HEK293 (cell line): Measurements from ENCODE around the gene CTBP2.
A peak's percentile ranks its signal among the peaks of the same experiment; 100 is the strongest.

Experiments
- CTCF ChIA-PET: fragments of 350-600 bp; formaldehyde crosslinking; extraction: SDS; loops from one replicate; lab custom pipeline; 2021; ENCODE audit warnings: antibody characterized with exemption; lab: Yijun Ruan, JAX
- POLR2A ChIA-PET: fragments of 300-600 bp; formaldehyde crosslinking; extraction: SDS; loops from one replicate; lab custom pipeline; 2020; ENCODE audit warnings: antibody characterized with exemption, inconsistent platforms; lab: Yijun Ruan, JAX
- H3K27ac ChIP-seq: fragments of 200-500 bp; sonication (Bioruptor generic); 2 replicates; pipeline ENCODE4 v1.5.1; 2014; ENCODE audit warnings: low read depth, low read length, control low read depth, inconsistent platforms; ENCODE audit errors: extremely low read depth
- H3K36me3 ChIP-seq, 2 experiments: fragments of 200-500 bp in 1 of 2; sonication (Bioruptor generic) in 1 of 2; 1 replicate in 1 of 2; 2 replicates in 1 of 2; pipeline ENCODE4 v1.5.1; 2014 to 2017; ENCODE audit warnings: inconsistent platforms in 2 of 2, low read length in 2 of 2; ENCODE audit not compliant: control insufficient read depth in 2 of 2, insufficient read depth in 1 of 2
- H3K4me1 ChIP-seq: fragments of 200-500 bp; sonication (Bioruptor generic); 2 replicates; pipeline ENCODE4 v1.5.1; 2014; ENCODE audit warnings: mild to moderate bottlenecking, low read length, inconsistent platforms; ENCODE audit not compliant: control insufficient read depth, insufficient read depth
- H3K4me3 ChIP-seq: 2 replicates; pipeline ENCODE4 v1.5.1; 2011; ENCODE audit warnings: low read depth, mild to moderate bottlenecking, control low read depth, low read length, moderate library complexity
- H3K9me3 ChIP-seq: fragments of 200-500 bp; sonication (Bioruptor generic); 2 replicates; pipeline ENCODE4 v1.5.1; 2014; ENCODE audit warnings: low read depth, low read length, inconsistent platforms; ENCODE audit not compliant: control insufficient read depth, insufficient read depth
- BCL11B ChIP-seq: fragments of 450-650 bp; formaldehyde crosslinking; IDR thresholded peaks from 2 replicates; pipeline ENCODE4 v1.5.1; 2016; ENCODE audit warnings: low read depth, missing biosample characterization, missing genetic modification characterization
- EGR2 ChIP-seq: fragments of 450-650 bp; formaldehyde crosslinking; IDR thresholded peaks from 2 replicates; pipeline ENCODE4 v1.5.1; 2016; ENCODE audit warnings: low read depth, missing biosample characterization, missing genetic modification characterization
- MZF1 ChIP-seq: fragments of 450-650 bp; formaldehyde crosslinking; IDR thresholded peaks from 2 replicates; pipeline ENCODE4 v1.5.1; 2017; ENCODE audit warnings: missing biosample characterization, missing genetic modification characterization, borderline replicate concordance
- RBAK ChIP-seq: fragments of 450-650 bp; formaldehyde crosslinking; IDR thresholded peaks from 2 replicates; pipeline ENCODE4 v1.5.1; 2016; ENCODE audit warnings: missing biosample characterization, missing genetic modification characterization
- SETDB1 ChIP-seq: IDR thresholded peaks from one replicate; pipeline ENCODE4 v1.6.1; 2017; ENCODE audit warnings: mild to moderate bottlenecking, low read length, moderate library complexity, mixed read lengths; ENCODE audit not compliant: insufficient read length
- SP2 ChIP-seq: fragments of 450-650 bp; formaldehyde crosslinking; IDR thresholded peaks from 2 replicates; pipeline ENCODE4 v1.5.1; 2016; ENCODE audit warnings: missing biosample characterization, missing genetic modification characterization
- TSHZ1 ChIP-seq: fragments of 450-650 bp; formaldehyde crosslinking; IDR thresholded peaks from 2 replicates; pipeline ENCODE4 v1.5.1; 2016; ENCODE audit warnings: missing biosample characterization, missing genetic modification characterization, borderline replicate concordance
- ZBTB1 ChIP-seq: fragments of 450-650 bp; formaldehyde crosslinking; IDR thresholded peaks from 2 replicates; pipeline ENCODE4 v1.5.1; 2016; ENCODE audit warnings: missing biosample characterization, missing genetic modification characterization
- ZBTB6 ChIP-seq: fragments of 450-650 bp; formaldehyde crosslinking; IDR thresholded peaks from 2 replicates; pipeline ENCODE4 v1.5.1; 2017; ENCODE audit warnings: missing biosample characterization, missing genetic modification characterization
- ZFHX2 ChIP-seq: fragments of 450-650 bp; formaldehyde crosslinking; conservative IDR thresholded peaks from 2 replicates; pipeline ENCODE4 v1.5.1; 2016; ENCODE audit warnings: missing biosample characterization, missing genetic modification characterization
- ZNF114 ChIP-seq: fragments of 450-650 bp; formaldehyde crosslinking; IDR thresholded peaks from 2 replicates; pipeline ENCODE4 v1.5.0; 2017; ENCODE audit warnings: missing biosample characterization, missing genetic modification characterization
- ZNF121 ChIP-seq: fragments of 450-650 bp; formaldehyde crosslinking; IDR thresholded peaks from 2 replicates; pipeline ENCODE4 v1.5.1; 2016; ENCODE audit warnings: missing biosample characterization, missing genetic modification characterization
- ZNF138 ChIP-seq: fragments of 450-650 bp; formaldehyde crosslinking; IDR thresholded peaks from 2 replicates; pipeline ENCODE4 v1.5.1; 2016; ENCODE audit warnings: missing biosample characterization, missing genetic modification characterization, borderline replicate concordance
- ZNF155 ChIP-seq: fragments of 450-650 bp; formaldehyde crosslinking; IDR thresholded peaks from 2 replicates; pipeline ENCODE4 v1.5.1; 2016; ENCODE audit warnings: missing biosample characterization, missing genetic modification characterization
- ZNF2 ChIP-seq: fragments of 450-650 bp; formaldehyde crosslinking; IDR thresholded peaks from 2 replicates; pipeline ENCODE4 v1.5.1; 2016; ENCODE audit warnings: missing biosample characterization, missing genetic modification characterization
- ZNF24 ChIP-seq: fragments of 450-650 bp; formaldehyde crosslinking; IDR thresholded peaks from 2 replicates; pipeline ENCODE4 v1.5.1; 2016; ENCODE audit warnings: missing biosample characterization, missing genetic modification characterization
- ZNF248 ChIP-seq: fragments of 450-650 bp; formaldehyde crosslinking; IDR thresholded peaks from 2 replicates; pipeline ENCODE4 v1.5.1; 2017; ENCODE audit warnings: missing biosample characterization, missing genetic modification characterization
- ZNF266 ChIP-seq: fragments of 450-650 bp; formaldehyde crosslinking; IDR thresholded peaks from 2 replicates; pipeline ENCODE4 v1.5.1; 2016; ENCODE audit warnings: missing biosample characterization, missing genetic modification characterization, low read depth
- ZNF501 ChIP-seq: fragments of 450-650 bp; formaldehyde crosslinking; IDR thresholded peaks from 2 replicates; pipeline ENCODE4 v1.5.1; 2016; ENCODE audit warnings: missing biosample characterization, missing genetic modification characterization
- ZNF558 ChIP-seq: fragments of 450-650 bp; formaldehyde crosslinking; IDR thresholded peaks from 2 replicates; pipeline ENCODE4 v1.5.1; 2016; ENCODE audit warnings: missing biosample characterization, missing genetic modification characterization
- ZNF777 ChIP-seq: fragments of 450-650 bp; formaldehyde crosslinking; IDR thresholded peaks from 2 replicates; pipeline ENCODE4 v1.5.1; 2017; ENCODE audit warnings: missing biosample characterization, missing genetic modification characterization, borderline replicate concordance

Gene CTBP2

GRCh38 chr10:125142946-125143345 lies 17.4 kb downstream of the CTBP2 start:
- CTCF ChIA-PET = no interaction called here
- Histone ChIP-seq H3K4me3 (no peak overlapping the region), H3K27ac (no peak overlapping the region), H3K4me1 (peaks cover 28% of the 10 kb centered on the region), H3K9me3 (no peaks in the 10 kb centered on the region), H3K36me3 (peaks cover 5 to 15% of the 10 kb centered on the region in 2 experiments; a peak in 2 of 3 replicates)
- TF ChIP-seq ZNF114 (tag by site-specific recombination) (no peak), BCL11B (tag by site-specific recombination) (0 out of 2 replicates have a peak, but pooled peaks have one; percentile 20)
- POLR2A ChIA-PET = interaction anchor here (1.0 kb wide), 1 partner anchor 15 kb away, joined by 3 read pairs; no protein-coding TSS in a partner anchor

DNA sequence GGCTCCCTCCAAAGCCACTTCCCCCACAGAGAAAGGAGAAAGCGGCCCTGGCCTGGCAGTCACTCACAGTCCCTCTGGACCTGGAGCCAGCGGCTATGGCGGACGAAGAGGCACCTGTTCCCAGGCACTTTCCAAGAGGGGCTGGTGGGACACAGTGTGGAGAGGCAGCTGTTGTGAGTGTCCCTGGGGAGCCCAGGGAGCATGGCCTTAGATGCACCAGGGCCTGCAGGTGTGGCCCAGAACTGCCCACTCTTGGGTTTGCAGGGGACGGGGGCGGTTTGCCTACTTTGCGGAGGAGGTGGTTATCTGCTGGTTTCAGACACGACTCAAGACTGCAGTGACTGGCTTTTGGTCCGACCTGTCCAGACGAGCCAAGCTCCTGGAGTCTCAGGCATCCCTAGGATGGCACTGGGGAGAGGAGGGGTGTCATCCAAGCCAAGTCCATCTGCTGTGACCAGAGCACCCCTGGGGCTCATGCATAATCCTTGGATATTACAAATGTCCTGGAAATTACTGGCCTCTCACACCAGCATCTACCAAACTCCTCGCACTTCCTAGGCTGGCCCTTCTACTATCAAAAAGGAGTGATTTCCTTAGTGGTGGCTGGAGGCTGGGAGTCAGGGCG lies 18.4 kb downstream of the CTBP2 start:
- H3K36me3 ChIP-seq = peaks cover 5 to 15% of the 10 kb centered on the region in 2 experiments; a peak in 2 of 3 replicates

GRCh38 chr10:125141150-125141859 lies 19.1 kb downstream of the CTBP2 start:
- POLR2A ChIA-PET = no interaction called here
- Histone ChIP-seq H3K27ac (no peak overlapping the region), H3K9me3 (no peaks in the 10 kb centered on the region), H3K36me3 (peaks cover 5 to 17% of the 10 kb centered on the region in 2 experiments; a peak in 2 of 3 replicates), H3K4me3 (no peak overlapping the region), H3K4me1 (peaks cover 25% of the 10 kb centered on the region)
- CTCF ChIA-PET = interaction anchor here (0.6 kb wide), 1 partner anchor 128 kb away, joined by 3 read pairs; no protein-coding TSS in a partner anchor
- TF ChIP-seq ZNF138 = no peak
- no peak for TF ChIP-seq ZNF248 (tag by site-specific recombination)
- no peak for TF ChIP-seq ZNF558 (tag by site-specific recombination)
- TF ChIP-seq ZBTB1 (tag by site-specific recombination) = no peak
- TF ChIP-seq, all 188 proteins: peak for 0

More for the DNA sequence above, 18.4 kb downstream of the CTBP2 start:
- Histone ChIP-seq H3K9me3 (no peaks in the 10 kb centered on the region), H3K4me3 (no peak overlapping the region), H3K27ac (no peak overlapping the region), H3K4me1 (peaks cover 26% of the 10 kb centered on the region)
- TF ChIP-seq ZNF155 (tag by site-specific recombination) (no peak), TSHZ1 (tag by site-specific recombination) (no peak), MZF1 (tag by site-specific recombination) (no peak), SETDB1 (no peak), RBAK (no peak), ZNF501 (tag by site-specific recombination) (no peak), SP2 (no peak), ZNF24 (tag by site-specific recombination) (no peak), ZNF266 (tag by site-specific recombination) (no peak), ZNF2 (tag by site-specific recombination) (no peak), ZNF121 (tag by site-specific recombination) (no peak), ZBTB6 (tag by site-specific recombination) (no peak), EGR2 (peak; percentile 82), ZFHX2 (tag by site-specific recombination) (peak; percentile 81), ZNF777 (tag by site-specific recombination) (no peak)
- POLR2A ChIA-PET = interaction anchor here (1.0 kb wide), 1 partner anchor 14 kb away, joined by 3 read pairs; no protein-coding TSS in a partner anchor
- CTCF ChIA-PET = no interaction called here
